ENCODE data around the gene AFMID.
A peak's percentile ranks its signal among the peaks of the same experiment; 100 is the strongest.
"Not testable (repeated sequence)": the region's sequence is repeated elsewhere in the genome, so short reads cannot be mapped to it uniquely, and the experiment has no call there.

Gene AFMID

DNA sequence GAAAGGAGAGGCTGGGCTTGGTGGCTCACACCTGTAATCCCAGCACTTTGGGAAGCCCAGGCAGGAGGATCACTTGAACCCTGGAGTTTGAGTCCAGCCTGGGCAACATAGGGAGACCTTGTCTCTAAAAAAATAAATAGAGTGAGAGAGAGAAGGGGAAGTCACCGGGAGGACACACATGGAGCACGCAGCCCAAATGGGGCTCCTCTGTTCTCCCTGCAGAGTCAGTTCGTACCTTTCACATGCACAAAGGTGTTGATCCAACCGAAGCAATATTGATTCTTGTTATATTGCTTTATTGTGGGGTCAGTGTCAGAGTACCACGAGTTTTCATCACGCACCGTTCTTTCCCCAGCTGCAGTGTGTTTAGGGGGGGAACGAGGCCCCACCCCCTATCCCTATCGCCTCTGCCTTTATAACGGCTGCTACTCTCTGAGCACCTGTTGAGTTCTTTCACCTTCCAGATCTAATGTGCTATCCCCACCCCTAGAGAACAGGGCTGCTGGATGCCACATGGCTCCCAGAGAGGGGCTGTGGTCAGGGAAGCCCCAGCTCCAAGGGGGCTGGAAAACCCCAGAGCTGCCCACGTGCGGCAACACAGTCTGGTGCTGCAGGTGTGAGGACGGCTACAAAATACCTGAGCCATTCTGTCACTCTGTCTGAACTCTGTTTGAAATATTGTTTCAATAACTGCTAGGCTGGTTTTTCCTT is 43.2 kb downstream of the AFMID start:
- H3K9me3 ChIP-seq (ENCODE audit: insufficient read depth, low read depth, low read length): no peaks in the 10 kb centered on the region
- H3K4me1 ChIP-seq (ENCODE audit: insufficient read depth, low read length): no peaks in the 10 kb centered on the region
- H3K27me3 ChIP-seq (ENCODE audit: insufficient read depth, low read length): peaks cover 38% of the 10 kb centered on the region
- no peaks in the 10 kb centered on the region for H3K36me3 ChIP-seq (ENCODE audit: insufficient read depth, low read depth, low read length)
- no peak overlapping the region for H3K4me3 ChIP-seq (ENCODE audit: low read length)
- no peak overlapping the region for H3K9ac ChIP-seq (ENCODE audit: low read depth, low read length)
- no peak overlapping the region for H3K27ac ChIP-seq (ENCODE audit: low read length)

- Histone ChIP-seq H3K4me3 (ENCODE audit: low read length) (peak within 1 kb of the TSS; percentile 71), H3K27me3 (ENCODE audit: insufficient read depth, low read length) (peaks cover 38% of the 10 kb centered on the region), H3K4me1 (ENCODE audit: insufficient read depth, low read length) (no peaks in the 10 kb centered on the region), H3K36me3 (ENCODE audit: insufficient read depth, low read depth, low read length) (no peaks in the 10 kb centered on the region), H3K27ac (ENCODE audit: low read length) (no peak within 1 kb of the TSS), H3K9me3 (ENCODE audit: insufficient read depth, low read depth, low read length) (no peaks in the 10 kb centered on the region), H3K9ac (ENCODE audit: low read depth, low read length) (no peak within 1 kb of the TSS)
Measured at GRCh38 chr17:78230996-78231935, 44.1 kb downstream of the AFMID start, which contains the start of gene TMEM235. Gene TMEM235 (plus strand): TSS chr17:78231631. CDS start chr17:78232024, 393 bp downstream.

GRCh38 chr17:78231991-78232858 is 45.1 kb downstream of the AFMID start:
- Histone ChIP-seq H3K27me3 (ENCODE audit: insufficient read depth, low read length) (peaks cover 38% of the 10 kb centered on the region), H3K27ac (ENCODE audit: low read length) (no peak overlapping the region), H3K9me3 (ENCODE audit: insufficient read depth, low read depth, low read length) (no peaks in the 10 kb centered on the region), H3K4me3 (ENCODE audit: low read length) (peak overlapping the region; percentile 71), H3K36me3 (ENCODE audit: insufficient read depth, low read depth, low read length) (no peaks in the 10 kb centered on the region), H3K9ac (ENCODE audit: low read depth, low read length) (no peak overlapping the region), H3K4me1 (ENCODE audit: insufficient read depth, low read length) (no peaks in the 10 kb centered on the region)

DNA sequence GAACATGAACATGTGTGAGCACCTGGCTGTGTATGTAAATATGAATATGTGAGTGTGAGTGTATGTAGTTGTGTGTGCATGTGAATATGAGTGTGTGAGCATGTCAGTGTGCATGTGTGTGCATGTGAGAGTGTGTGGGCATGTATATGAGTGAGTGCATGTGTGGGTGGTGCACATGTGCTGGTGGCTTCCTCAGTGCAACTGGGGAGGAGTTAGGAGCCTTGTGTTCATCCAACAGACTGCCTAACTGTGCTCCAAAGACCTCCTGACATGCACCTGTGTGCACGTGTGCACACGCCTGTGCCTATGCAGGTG is 45.7 kb downstream of the AFMID start:
- no peak overlapping the region for H3K9ac ChIP-seq (ENCODE audit: low read depth, low read length)

GRCh38 chr17:78233678-78234077 is 46.5 kb downstream of the AFMID start:
- Histone ChIP-seq H3K4me1 (ENCODE audit: insufficient read depth, low read length) (no peaks in the 10 kb centered on the region), H3K9ac (ENCODE audit: low read depth, low read length) (no peak overlapping the region), H3K4me3 (ENCODE audit: low read length) (no peak overlapping the region), H3K9me3 (ENCODE audit: insufficient read depth, low read depth, low read length) (no peaks in the 10 kb centered on the region), H3K27ac (ENCODE audit: low read length) (no peak overlapping the region), H3K36me3 (ENCODE audit: insufficient read depth, low read depth, low read length) (no peaks in the 10 kb centered on the region), H3K27me3 (ENCODE audit: insufficient read depth, low read length) (peaks cover 38% of the 10 kb centered on the region)

More for the DNA sequence above, 45.7 kb downstream of the AFMID start:
- Histone ChIP-seq H3K36me3 (ENCODE audit: insufficient read depth, low read depth, low read length) (no peaks in the 10 kb centered on the region), H3K4me1 (ENCODE audit: insufficient read depth, low read length) (no peaks in the 10 kb centered on the region), H3K9me3 (ENCODE audit: insufficient read depth, low read depth, low read length) (no peaks in the 10 kb centered on the region), H3K27me3 (ENCODE audit: insufficient read depth, low read length) (peaks cover 38% of the 10 kb centered on the region), H3K4me3 (ENCODE audit: low read length) (no peak overlapping the region), H3K27ac (ENCODE audit: low read length) (no peak overlapping the region)

- Histone ChIP-seq H3K36me3 (ENCODE audit: insufficient read depth, low read depth, low read length) (no peaks in the 10 kb centered on the region), H3K9me3 (ENCODE audit: insufficient read depth, low read depth, low read length) (no peaks in the 10 kb centered on the region), H3K4me1 (ENCODE audit: insufficient read depth, low read length) (no peaks in the 10 kb centered on the region), H3K4me3 (ENCODE audit: low read length) (no peak overlapping the region), H3K27me3 (ENCODE audit: insufficient read depth, low read length) (peaks cover 38% of the 10 kb centered on the region), H3K9ac (ENCODE audit: low read depth, low read length) (no peak overlapping the region), H3K27ac (ENCODE audit: low read length) (no peak overlapping the region)
Measured at GRCh38 chr17:78234261-78234865, 47.2 kb downstream of the AFMID start.

GRCh38 chr17:78235022-78235421 is 47.9 kb downstream of the AFMID start:
- peaks cover 35% of the 10 kb centered on the region for H3K27me3 ChIP-seq (ENCODE audit: insufficient read depth, low read length)
- H3K4me1 ChIP-seq (ENCODE audit: insufficient read depth, low read length); H3K9ac ChIP-seq (ENCODE audit: low read depth, low read length); H3K9me3 ChIP-seq (ENCODE audit: insufficient read depth, low read depth, low read length); H3K36me3 ChIP-seq (ENCODE audit: insufficient read depth, low read depth, low read length); H3K4me3 ChIP-seq (ENCODE audit: low read length); H3K27ac ChIP-seq (ENCODE audit: low read length): not testable (repeated sequence)

DNA sequence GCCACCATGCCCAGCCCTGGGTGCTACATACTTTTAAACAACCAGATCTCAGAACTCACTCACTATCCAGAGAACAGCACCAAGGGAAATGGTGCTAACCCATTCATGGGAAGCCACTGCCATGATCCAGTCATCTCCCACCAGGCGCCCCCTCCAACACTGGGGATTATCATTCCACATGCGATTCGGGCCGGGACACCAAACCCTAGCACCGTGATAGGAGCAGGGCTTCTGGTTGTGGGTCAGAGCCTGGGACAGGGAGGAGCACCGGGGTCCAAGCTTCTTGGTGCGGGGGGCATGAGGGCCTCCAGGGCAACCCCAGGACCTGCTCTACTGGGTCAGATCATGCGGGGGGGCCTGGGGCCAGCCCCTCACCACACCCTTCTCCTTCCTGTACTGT is 48.7 kb downstream of the AFMID start:
- H3K4me1 ChIP-seq (ENCODE audit: insufficient read depth, low read length): no peaks in the 10 kb centered on the region
- H3K9me3 ChIP-seq (ENCODE audit: insufficient read depth, low read depth, low read length): no peaks in the 10 kb centered on the region
- H3K9ac ChIP-seq (ENCODE audit: low read depth, low read length): no peak overlapping the region
- no peaks in the 10 kb centered on the region for H3K36me3 ChIP-seq (ENCODE audit: insufficient read depth, low read depth, low read length)
- H3K4me3 ChIP-seq (ENCODE audit: low read length): no peak overlapping the region
- no peak overlapping the region for H3K27ac ChIP-seq (ENCODE audit: low read length)
- H3K27me3 ChIP-seq (ENCODE audit: insufficient read depth, low read length): peaks cover 26% of the 10 kb centered on the region

- H3K36me3 ChIP-seq (ENCODE audit: insufficient read depth, low read depth, low read length): no peaks in the 10 kb centered on the region
- H3K27me3 ChIP-seq (ENCODE audit: insufficient read depth, low read length): peaks cover 20% of the 10 kb centered on the region
- no peaks in the 10 kb centered on the region for H3K9me3 ChIP-seq (ENCODE audit: insufficient read depth, low read depth, low read length)
- H3K4me1 ChIP-seq (ENCODE audit: insufficient read depth, low read length): no peaks in the 10 kb centered on the region
- H3K27ac ChIP-seq (ENCODE audit: low read length): no peak overlapping the region
- no peak overlapping the region for H3K4me3 ChIP-seq (ENCODE audit: low read length)
- no peak overlapping the region; the same call in 1 of the 2 replicates for H3K9ac ChIP-seq (ENCODE audit: low read depth, low read length)
Measured at GRCh38 chr17:78236362-78237127, 49.4 kb downstream of the AFMID start.

GRCh38 chr17:78237401-78238012 is 50.3 kb downstream of the AFMID start:
- no peak overlapping the region for H3K4me3 ChIP-seq (ENCODE audit: low read length)
- H3K9ac ChIP-seq (ENCODE audit: low read depth, low read length): no peak overlapping the region
- H3K36me3 ChIP-seq (ENCODE audit: insufficient read depth, low read depth, low read length): no peaks in the 10 kb centered on the region
- peaks cover 11% of the 10 kb centered on the region for H3K27me3 ChIP-seq (ENCODE audit: insufficient read depth, low read length)
- H3K27ac ChIP-seq (ENCODE audit: low read length): no peak overlapping the region
- no peaks in the 10 kb centered on the region for H3K4me1 ChIP-seq (ENCODE audit: insufficient read depth, low read length)
- no peaks in the 10 kb centered on the region for H3K9me3 ChIP-seq (ENCODE audit: insufficient read depth, low read depth, low read length)
